ENCODE data around the gene PIK3CB.

GRCh38 chr3:138803006-138803653 lies 31.6 kb downstream of the PIK3CB start:
- TF ChIP-seq CTCF (conservative IDR thresholded peaks at IDR 0.05 in 1 of 2, IDR thresholded peaks at IDR 0.05 in 1 of 2; ENCODE audit: extremely low read depth in 1 of 2, insufficient read depth in 1 of 2, low read depth in 1 of 2, low read length in 2 of 2) (no peak), EZH2 (IDR thresholded peaks at IDR 0.05; ENCODE audit: borderline replicate concordance, low read length) (no peak)
